ENCODE measurements around the gene GLMN.

DNA sequence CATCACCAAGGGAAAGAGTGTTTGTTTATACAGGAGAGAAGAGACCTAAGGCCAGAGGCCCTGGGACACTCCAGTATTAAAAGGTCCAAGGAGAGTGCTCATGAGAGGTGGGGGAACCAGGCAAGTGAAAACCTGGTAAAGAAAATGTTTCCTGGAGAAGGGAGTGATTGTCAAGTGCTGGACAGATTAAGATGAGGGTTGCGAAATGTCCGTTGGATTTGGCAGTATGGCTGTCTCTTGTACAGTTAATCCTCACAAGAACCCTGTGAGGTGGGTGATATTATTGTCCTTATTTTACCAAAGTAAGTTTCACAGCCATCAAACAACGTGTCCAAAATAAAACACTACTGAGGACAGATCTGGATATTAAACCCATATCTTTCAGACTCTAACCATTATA lies 44.3 kb upstream of the GLMN start:
- TF ChIP-seq, protein P1, sequence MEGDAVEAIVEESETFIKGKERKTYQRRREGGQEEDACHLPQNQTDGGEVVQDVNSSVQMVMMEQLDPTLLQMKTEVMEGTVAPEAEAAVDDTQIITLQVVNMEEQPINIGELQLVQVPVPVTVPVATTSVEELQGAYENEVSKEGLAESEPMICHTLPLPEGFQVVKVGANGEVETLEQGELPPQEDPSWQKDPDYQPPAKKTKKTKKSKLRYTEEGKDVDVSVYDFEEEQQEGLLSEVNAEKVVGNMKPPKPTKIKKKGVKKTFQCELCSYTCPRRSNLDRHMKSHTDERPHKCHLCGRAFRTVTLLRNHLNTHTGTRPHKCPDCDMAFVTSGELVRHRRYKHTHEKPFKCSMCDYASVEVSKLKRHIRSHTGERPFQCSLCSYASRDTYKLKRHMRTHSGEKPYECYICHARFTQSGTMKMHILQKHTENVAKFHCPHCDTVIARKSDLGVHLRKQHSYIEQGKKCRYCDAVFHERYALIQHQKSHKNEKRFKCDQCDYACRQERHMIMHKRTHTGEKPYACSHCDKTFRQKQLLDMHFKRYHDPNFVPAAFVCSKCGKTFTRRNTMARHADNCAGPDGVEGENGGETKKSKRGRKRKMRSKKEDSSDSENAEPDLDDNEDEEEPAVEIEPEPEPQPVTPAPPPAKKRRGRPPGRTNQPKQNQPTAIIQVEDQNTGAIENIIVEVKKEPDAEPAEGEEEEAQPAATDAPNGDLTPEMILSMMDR (conservative IDR thresholded peaks at IDR 0.05 in 1 of 2, IDR thresholded peaks at IDR 0.05 in 1 of 2; ENCODE audit: extremely low read depth in 1 of 2, insufficient read depth in 1 of 2, low read depth in 1 of 2, low read length in 2 of 2): no peak
- TF ChIP-seq EZH2 (IDR thresholded peaks at IDR 0.05; ENCODE audit: borderline replicate concordance, low read length): no peak
